Activated CD8-positive, alpha-beta memory T cell treated with anti-CD3 and anti-CD28 coated beads, Interleukin-2, amount 10 ng/mL, durations not matched to agents 7 days and 5 days (primary cell): Measurements from ENCODE around the gene EFEMP2. TPM values are rescaled to one million over a fixed set of nuclear protein-coding genes. Genes with fewer than 3 reads are reported as not detected.

Experiments
- ATAC-seq: fragments of 150-1000 bp; cut with Tn5 transposase; one replicate; pipeline ENCODE4 v1.10.0; 2021; ENCODE audit warnings: moderate library complexity
- CTCF ChIA-PET: fragments of 350-600 bp; sonication (Branson Sonifier 250); formaldehyde crosslinking; loops from one replicate; lab custom pipeline; 2021; ENCODE audit warnings: antibody characterized with exemption; lab: Charles Lee
- DNase-seq: peaks from one replicate; pipeline ENCODE4 v3.0.0-alpha.2; 2020
- H3K27ac Mint-ChIP-seq: one replicate; pipeline ENCODE4 v1.8.0; 2021; ENCODE audit warnings: mild to moderate bottlenecking, mixed read lengths
- H3K27me3 Mint-ChIP-seq: one replicate; pipeline ENCODE4 v1.8.0; 2021; ENCODE audit warnings: mixed read lengths
- H3K36me3 Mint-ChIP-seq: one replicate; pipeline ENCODE4 v1.8.0; 2021; ENCODE audit warnings: mild to moderate bottlenecking, mixed read lengths
- H3K4me1 Mint-ChIP-seq: one replicate; pipeline ENCODE4 v1.8.0; 2021; ENCODE audit warnings: mixed read lengths
- H3K4me3 Mint-ChIP-seq: one replicate; pipeline ENCODE4 v1.8.0; 2021; ENCODE audit warnings: mild to moderate bottlenecking, moderate library complexity, mixed read lengths
- H3K9me3 Mint-ChIP-seq: one replicate; pipeline ENCODE4 v1.8.0; 2022; ENCODE audit warnings: low read depth, mixed read lengths
- total RNA-seq, 2 experiments: library from RNA; stranded (reverse); gene quantifications; one replicate each; pipeline ENCODE4 v1.2.3, GENCODE V29; 2021

The EFEMP2 gene
- total RNA-seq, 2 experiments from 2014 or later = 7.1 to 13.4 TPM

DNA sequence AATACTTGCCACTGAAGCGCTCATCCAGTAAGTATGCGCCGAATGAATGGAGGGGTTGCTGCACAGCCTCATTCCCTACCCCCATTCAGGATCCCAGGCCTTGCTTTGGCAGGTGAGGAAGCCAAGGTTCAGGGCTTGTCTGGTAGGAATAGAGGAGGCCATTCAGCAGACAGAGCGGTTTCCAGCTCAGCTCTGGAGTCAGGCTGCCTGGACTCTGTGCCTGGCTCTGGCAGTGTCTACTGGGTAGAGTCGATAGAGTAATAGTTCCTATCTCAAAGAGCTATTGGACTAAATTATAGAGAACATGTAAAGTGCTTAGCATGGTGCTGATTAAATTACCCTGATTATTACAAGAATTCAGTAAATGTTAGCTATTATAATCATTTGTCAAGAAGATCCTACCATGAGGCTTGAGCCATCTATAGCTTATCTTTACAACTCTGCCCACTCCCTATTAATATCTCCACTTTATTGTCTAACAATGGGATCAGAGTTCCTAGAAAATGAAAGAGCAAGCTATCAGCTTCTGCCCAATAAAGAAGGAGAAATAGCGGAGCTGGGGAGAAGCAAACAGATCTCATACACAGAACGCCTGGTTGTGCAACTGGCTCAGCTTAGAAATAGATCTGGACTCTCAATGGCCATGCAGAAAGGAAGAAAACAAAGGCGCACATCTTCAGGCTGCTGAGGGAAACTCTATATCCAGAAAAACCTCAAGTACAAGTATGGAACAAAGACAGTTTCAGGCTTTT, 45.4 kb downstream of the EFEMP2 start:
- no peak for DNase-seq
- ATAC-seq = no peak
- CTCF ChIA-PET = interaction anchor here (1.1 to 2.1 kb wide), 6 partner anchors 9 to 645 kb away, joined by 3 to 13 read pairs (median 4); partner anchors contain the start of genes CAPN1 and KAT5
- Mint-ChIP-seq H3K27me3 (peaks cover 19% of the 10 kb centered on the region), H3K27ac (no peak overlapping the region), H3K4me3 (no peak overlapping the region), H3K36me3 (no peaks in the 10 kb centered on the region), H3K4me1 (peaks cover 17% of the 10 kb centered on the region), H3K9me3 (no peaks in the 10 kb centered on the region)

DNA sequence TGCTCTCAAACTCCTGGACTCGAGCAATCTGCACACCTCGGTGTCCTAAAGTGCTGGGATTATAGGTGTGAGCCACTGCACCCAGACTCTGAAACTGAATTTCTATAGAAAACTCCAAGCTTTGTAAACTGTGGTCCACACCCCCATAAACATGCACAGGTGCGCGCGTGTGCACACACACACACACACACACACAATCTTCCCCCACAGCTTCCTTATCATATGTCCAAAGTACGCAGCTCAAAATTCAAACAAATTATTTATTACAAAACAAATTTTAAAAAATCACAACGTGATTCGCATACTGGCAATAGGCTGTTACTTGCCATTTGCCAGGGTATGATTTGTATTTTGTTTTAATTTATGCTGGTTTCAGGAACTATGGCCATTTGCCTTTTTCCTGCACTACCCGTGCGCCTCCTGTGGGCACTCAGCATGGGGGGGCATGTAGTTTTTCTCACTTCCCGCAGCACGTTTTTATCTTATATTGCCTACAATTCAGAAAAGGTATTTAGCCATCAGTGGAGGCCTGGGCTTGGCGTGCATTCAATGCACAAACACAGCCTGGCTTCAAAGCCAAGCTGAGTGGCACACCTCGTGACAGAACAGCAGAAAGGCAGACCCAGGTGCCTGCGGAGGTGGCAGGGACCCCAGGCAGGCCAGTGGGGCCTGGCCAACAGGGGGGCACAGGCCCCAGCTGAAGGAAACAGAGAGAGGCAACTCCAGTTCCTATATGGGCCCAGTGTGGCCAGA, 49.6 kb downstream of the EFEMP2 start:
- no peak overlapping the region for H3K4me3 Mint-ChIP-seq
- no peak for DNase-seq
- peaks cover 12% of the 10 kb centered on the region for H3K4me1 Mint-ChIP-seq
- no peak overlapping the region for H3K27ac Mint-ChIP-seq
- H3K36me3 Mint-ChIP-seq = no peaks in the 10 kb centered on the region
- no peaks in the 10 kb centered on the region for H3K9me3 Mint-ChIP-seq
- no peak for ATAC-seq
- CTCF ChIA-PET = interaction anchor here (2.2 to 2.4 kb wide), 2 partner anchors 43 to 111 kb away, joined by 9 to 12 read pairs; partner anchors contain the start of genes AP5B1 and KAT5
- H3K27me3 Mint-ChIP-seq = no peaks in the 10 kb centered on the region

DNA sequence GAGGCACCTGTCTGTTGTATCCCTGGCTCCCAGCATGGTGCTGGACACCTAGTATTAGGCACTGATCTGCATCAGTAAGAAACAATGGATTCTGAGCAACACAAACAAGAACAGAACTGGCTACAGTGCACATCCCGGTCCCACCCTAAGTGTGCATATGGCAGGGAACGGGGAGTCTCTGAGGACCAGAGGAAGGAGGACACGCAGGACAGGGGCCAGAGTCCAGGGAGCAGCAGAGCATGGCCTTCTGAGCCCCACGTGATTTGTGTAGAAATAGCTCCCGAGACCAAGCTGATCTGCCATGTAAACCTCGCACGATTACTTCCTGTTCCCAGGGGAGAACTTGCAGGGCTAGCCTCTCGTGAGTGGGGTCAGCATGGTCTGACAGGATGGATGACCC, 51.5 kb downstream of the EFEMP2 start:
- CTCF ChIA-PET = interaction anchor here (1.2 to 6.1 kb wide), 3 partner anchors 11 to 43 kb away, joined by 3 to 128 read pairs (median 3); partner anchors contain the start of gene AP5B1
- no peak for ATAC-seq
- Mint-ChIP-seq H3K36me3 (peaks cover 2% of the 10 kb centered on the region), H3K4me1 (peaks cover 18% of the 10 kb centered on the region), H3K27me3 (no peaks in the 10 kb centered on the region), H3K9me3 (no peaks in the 10 kb centered on the region), H3K4me3 (no peak overlapping the region), H3K27ac (no peak overlapping the region)
- DNase-seq = no peak

DNA sequence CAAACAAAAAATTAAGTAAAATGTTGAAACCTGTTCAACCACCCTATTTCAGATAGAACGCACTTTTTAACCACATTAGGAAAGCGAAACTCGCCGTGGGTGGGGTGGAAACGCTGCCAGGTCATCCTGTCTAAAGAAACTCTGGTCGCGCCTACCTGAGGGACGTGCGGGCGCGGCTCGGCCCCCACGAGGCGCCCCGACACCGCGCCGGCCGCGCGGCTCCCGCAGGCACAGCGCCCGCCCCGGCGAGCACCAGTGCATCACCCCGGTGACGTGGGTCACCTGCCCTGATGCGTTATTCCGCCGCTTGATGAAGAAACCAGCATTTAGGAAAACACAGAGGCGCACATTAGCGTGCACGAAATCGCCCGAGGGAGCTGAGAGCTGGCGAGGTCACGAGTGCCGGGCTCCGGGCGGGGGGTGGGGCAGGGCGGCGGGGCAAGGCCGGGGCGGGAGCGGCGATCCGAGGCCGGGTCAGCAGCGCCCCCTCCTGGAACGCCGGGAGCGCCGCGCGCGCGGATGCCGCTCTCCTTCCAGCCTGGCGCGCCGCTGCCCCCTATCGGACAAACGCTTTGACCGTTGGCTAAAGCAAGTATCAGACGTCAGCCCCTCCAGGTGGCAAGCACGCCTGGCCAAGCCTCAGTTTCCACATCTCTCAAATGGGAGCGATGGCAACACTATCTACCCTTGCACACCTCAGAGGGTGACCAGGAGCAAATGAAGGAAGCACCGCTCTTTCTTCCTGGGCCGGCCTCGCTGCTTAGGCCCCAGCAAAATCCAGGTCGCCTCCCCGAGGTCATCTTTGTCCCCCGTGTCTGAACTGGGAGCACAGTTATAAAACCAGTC, 54.5 kb downstream of the EFEMP2 start:
- Mint-ChIP-seq H3K4me3 (peak overlapping the region; percentile 75), H3K27ac (peak overlapping the region; percentile 70), H3K27me3 (peaks cover 5% of the 10 kb centered on the region), H3K4me1 (peaks cover 18% of the 10 kb centered on the region), H3K36me3 (peaks cover 2% of the 10 kb centered on the region), H3K9me3 (no peaks in the 10 kb centered on the region)
- ATAC-seq (peak; percentile 91), DNase-seq (peak; percentile 95)
- CTCF ChIA-PET = interaction anchor here (0.7 to 6.1 kb wide), 49 partner anchors 8 to 309 kb away, joined by 3 to 128 read pairs (median 4); partner anchors contain the start of genes AP5B1, BANF1, CCDC85B and FIBP

DNA sequence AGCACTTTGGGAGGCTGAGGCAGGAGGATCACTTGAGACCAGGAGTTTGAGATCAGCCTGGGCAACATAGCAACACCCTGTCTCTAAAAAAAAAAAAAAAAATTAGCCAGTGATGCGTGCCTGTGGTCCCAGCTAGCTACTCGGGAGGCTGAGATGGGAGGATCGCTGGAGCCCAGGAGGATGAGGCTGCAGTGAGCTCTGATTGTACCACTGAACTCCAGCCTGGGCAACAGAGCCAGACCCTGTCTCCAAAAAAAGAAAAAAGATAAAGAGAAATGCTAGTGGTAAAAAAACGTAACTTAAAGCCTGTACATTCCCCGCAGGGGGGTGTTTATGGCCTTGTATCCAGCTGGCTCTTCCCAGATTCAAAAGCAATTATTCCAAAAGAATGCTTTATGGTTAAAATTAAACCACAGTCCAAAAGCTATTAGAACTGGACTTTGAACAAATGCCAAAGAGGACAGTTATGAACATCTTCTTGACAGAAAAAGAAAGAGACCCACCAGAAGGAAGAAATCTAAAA, 55.2 kb downstream of the EFEMP2 start:
- peak overlapping the region; percentile 75 for H3K4me3 Mint-ChIP-seq
- CTCF ChIA-PET = interaction anchor here (0.7 to 6.1 kb wide), 37 partner anchors 10 to 484 kb away, joined by 3 to 128 read pairs (median 5); partner anchors contain the start of genes AP5B1, BANF1, CCDC85B and DPF2
- peaks cover 5% of the 10 kb centered on the region for H3K27me3 Mint-ChIP-seq

DNA sequence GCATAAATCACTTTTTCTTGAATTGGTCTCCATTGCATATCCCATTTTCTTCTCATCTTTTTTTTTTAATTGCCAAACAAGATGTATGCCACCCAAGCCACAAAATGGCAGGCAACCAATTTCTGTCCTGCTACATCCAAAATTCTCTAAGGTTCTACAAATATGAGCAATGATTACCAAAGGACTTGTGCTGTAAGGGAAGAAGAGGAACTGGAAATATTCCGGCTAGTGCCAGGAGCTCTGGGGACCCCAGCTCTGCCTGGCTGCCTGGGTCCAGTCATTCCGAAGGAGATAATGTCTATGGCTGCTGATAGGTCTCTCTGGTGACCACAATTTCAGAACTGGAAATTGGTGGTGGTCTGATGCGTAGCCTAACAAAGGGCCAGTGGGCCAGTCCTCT, 55.9 kb downstream of the EFEMP2 start:
- CTCF ChIA-PET = interaction anchor here (0.9 to 6.1 kb wide), 26 partner anchors 9 to 483 kb away, joined by 3 to 128 read pairs (median 7); partner anchors contain the start of genes AP5B1, DPF2, FIBP and KAT5
- peaks cover 2% of the 10 kb centered on the region for H3K36me3 Mint-ChIP-seq
- no peak for DNase-seq
- no peak overlapping the region for H3K27ac Mint-ChIP-seq
- peak overlapping the region; percentile 75 for H3K4me3 Mint-ChIP-seq
- peaks cover 7% of the 10 kb centered on the region for H3K27me3 Mint-ChIP-seq
- no peak for ATAC-seq
- H3K4me1 Mint-ChIP-seq = peaks cover 18% of the 10 kb centered on the region
- H3K9me3 Mint-ChIP-seq = no peaks in the 10 kb centered on the region

More for the DNA sequence above, 55.2 kb downstream of the EFEMP2 start:
- Mint-ChIP-seq H3K4me1 (peaks cover 18% of the 10 kb centered on the region), H3K9me3 (no peaks in the 10 kb centered on the region), H3K36me3 (peaks cover 2% of the 10 kb centered on the region), H3K27ac (peak overlapping the region; percentile 70)
- DNase-seq (no peak), ATAC-seq (no peak)

Other genes with a start within 250 kb of the EFEMP2 start
- gene SIPA1, start 234.7 kb downstream of the EFEMP2 start, total RNA-seq = 100 to 1,000 TPM; 188 to 267 TPM
- 10 to 100 TPM; 81.3 to 82.0 TPM for gene RELA, start 209.9 kb downstream of the EFEMP2 start, total RNA-seq
- gene KAT5, start 160.5 kb downstream of the EFEMP2 start, total RNA-seq = 10 to 100 TPM; 62.0 to 69.8 TPM
- gene RNASEH2C, start 152.0 kb downstream of the EFEMP2 start, total RNA-seq = 100 to 1,000 TPM in 1 of 2 experiments, 10 to 100 TPM in 1; 90.5 to 109 TPM
- gene AP5B1, start 91.8 kb downstream of the EFEMP2 start, total RNA-seq = 10 to 100 TPM; 25.0 to 25.8 TPM
- gene OVOL1, start 85.7 kb downstream of the EFEMP2 start, total RNA-seq = not detected
- gene SNX32, start 38.8 kb downstream of the EFEMP2 start, total RNA-seq = 1 to 10 TPM; 1.7 to 2.4 TPM
- gene CFL1, start 14.6 kb downstream of the EFEMP2 start, total RNA-seq = 1,000 to 10,000 TPM; 1,745 to 1,753 TPM
- 100 to 1,000 TPM; 106 to 125 TPM for gene MUS81, start 12.4 kb downstream of the EFEMP2 start, total RNA-seq
- 100 to 1,000 TPM; 268 to 339 TPM for gene CTSW, start 7.0 kb upstream of the EFEMP2 start, total RNA-seq
- 100 to 1,000 TPM; 100 to 122 TPM for gene FIBP, start 15.7 kb upstream of the EFEMP2 start, total RNA-seq
- gene CCDC85B, start 17.9 kb upstream of the EFEMP2 start, total RNA-seq = 10 to 100 TPM; 82.3 to 94.1 TPM
- gene FOSL1, start 27.6 kb upstream of the EFEMP2 start, total RNA-seq = 1 to 10 TPM; 2.7 to 6.0 TPM
- 10 to 100 TPM; 27.5 to 37.8 TPM for gene C11orf68, start 46.3 kb upstream of the EFEMP2 start, total RNA-seq
- gene DRAP1, start 46.6 kb upstream of the EFEMP2 start, total RNA-seq = 100 to 1,000 TPM; 192 to 254 TPM
- not detected for gene TSGA10IP, start 72.7 kb upstream of the EFEMP2 start, total RNA-seq
- 10 to 100 TPM; 79.7 to 89.2 TPM for gene SART1, start 88.9 kb upstream of the EFEMP2 start, total RNA-seq
- gene EIF1AD, start 129.4 kb upstream of the EFEMP2 start, total RNA-seq = 10 to 100 TPM; 57.5 to 60.3 TPM
- gene BANF1, start 129.7 kb upstream of the EFEMP2 start, total RNA-seq = 100 to 1,000 TPM; 199 to 227 TPM
- gene CST6, start 139.2 kb upstream of the EFEMP2 start, total RNA-seq = not detected
- gene CATSPER1, start 153.7 kb upstream of the EFEMP2 start, total RNA-seq = under 1 TPM in 1 of 2 experiments, not detected in 1; 0.54 TPM
- gene GAL3ST3, start 176.4 kb upstream of the EFEMP2 start, total RNA-seq = not detected
- 100 to 1,000 TPM; 256 to 281 TPM for gene SF3B2, start 179.6 kb upstream of the EFEMP2 start, total RNA-seq
- gene PACS1, start 197.5 kb upstream of the EFEMP2 start, total RNA-seq = 100 to 1,000 TPM in 1 of 2 experiments, 10 to 100 TPM in 1; 96.6 to 104 TPM